A673 (cell line): ENCODE data around the gene UCKL1. TPM values are rescaled to one million over a fixed set of nuclear protein-coding genes. Genes with fewer than 3 reads are reported as not detected.
A peak's percentile ranks its signal among the peaks of the same experiment; 100 is the strongest.

Source experiments
- Bru-seq: library from RNA; stranded (reverse); fragments of 400-500 nt; gene quantifications from one replicate; lab custom pipeline; 2021; lab: Mats Ljungman, UMichigan
- BruChase-seq, 2 experiments: library from RNA; stranded (reverse); fragments of 400-500 nt; gene quantifications; one replicate each; lab custom pipeline; 2021; lab: Mats Ljungman, UMichigan
- BruUV-seq: library from RNA; stranded (reverse); fragments of 400-500 nt; replicated peaks from 2 replicates; lab custom pipeline; 2021; lab: Mats Ljungman, UMichigan
- CTCF ChIA-PET: fragments of 300-600 bp; sonication (Branson Sonifier 250); formaldehyde crosslinking; loops from one replicate; lab custom pipeline; 2022; ENCODE audit warnings: antibody characterized with exemption; lab: Charles Lee
- POLR2A ChIA-PET: fragments of 300-600 bp; sonication (Branson Sonifier 250); formaldehyde crosslinking; loops from one replicate; lab custom pipeline; 2022; ENCODE audit warnings: antibody characterized with exemption; ENCODE audit not compliant: low non-redundant PET; lab: Charles Lee
- DNase-seq: peaks from one replicate; pipeline ENCODE4 v3.0.0-alpha.2; 2015; ENCODE audit warnings: low spot score
- H3K27ac ChIP-seq: fragments of 200-600 bp; sonication (generic); 2 replicates; pipeline ENCODE4 v1.5.1; 2016; ENCODE audit warnings: mixed run types, low read depth, mild to moderate bottlenecking, mixed read lengths, antibody characterized with exemption, low read length; ENCODE audit not compliant: poor library complexity, severe bottlenecking
- H3K27me3 ChIP-seq: fragments of 200-600 bp; sonication (generic); replicated peaks from 2 replicates; pipeline ENCODE4 v1.6.1; 2017; ENCODE audit warnings: mixed run types, low read depth, mild to moderate bottlenecking, mixed read lengths, antibody characterized with exemption, low read length; ENCODE audit not compliant: insufficient read depth, poor library complexity
- H3K36me3 ChIP-seq: fragments of 200-600 bp; sonication (generic); 2 replicates; pipeline ENCODE4 v1.6.1; 2016; ENCODE audit warnings: mixed run types, mild to moderate bottlenecking, mixed read lengths, antibody characterized with exemption, low read length; ENCODE audit not compliant: insufficient read depth, poor library complexity, severe bottlenecking
- H3K4me1 ChIP-seq: fragments of 200-600 bp; sonication (generic); 2 replicates; pipeline ENCODE4 v1.6.1; 2017; ENCODE audit warnings: mixed run types, mild to moderate bottlenecking, mixed read lengths, antibody characterized with exemption, low read length; ENCODE audit not compliant: insufficient read depth, poor library complexity, severe bottlenecking
- H3K4me3 ChIP-seq: fragments of 200-600 bp; sonication (generic); 2 replicates; pipeline ENCODE4 v1.5.1; 2016; ENCODE audit warnings: low read depth, mixed run types, mild to moderate bottlenecking, mixed read lengths, low read length; ENCODE audit not compliant: poor library complexity, severe bottlenecking
- H3K9me3 ChIP-seq: fragments of 200-600 bp; sonication (generic); 2 replicates; pipeline ENCODE4 v1.6.1; 2016; ENCODE audit warnings: mixed run types, low read depth, mild to moderate bottlenecking, mixed read lengths, antibody characterized with exemption, low read length; ENCODE audit not compliant: poor library complexity, severe bottlenecking
- EZH2 ChIP-seq: fragments of 200-600 bp; sonication (generic); IDR thresholded peaks from 2 replicates; pipeline ENCODE4 v1.6.1; 2017; ENCODE audit warnings: borderline replicate concordance, low read depth, mild to moderate bottlenecking, mixed read lengths, antibody characterized with exemption, low read length; ENCODE audit not compliant: poor library complexity, severe bottlenecking
- intact Hi-C: fragments of 100-400 bp; cut with micrococcal nuclease; formaldehyde crosslinking; loops from one replicate; pipeline ENCODE4 v1.10.0; 2022; ENCODE audit not compliant: unreplicated experiment
- long read RNA-seq: library from polyadenylated mRNA; stranded (forward); transcript quantifications from one replicate; pipeline ENCODE4 v2.0.0, GENCODE V29; 2022
- total RNA-seq: library from RNA; stranded (reverse); gene quantifications from 2 replicates; pipeline ENCODE4 v1.2.3, GENCODE V29; 2021
- TF ChIP-seq, protein P1 (sequence below): fragments of 300-800, 200-600 bp; sonication (generic); conservative IDR thresholded peaks from 2 replicates; pipeline ENCODE4 v1.5.1; 2017; ENCODE audit warnings: low read depth, mild to moderate bottlenecking, antibody characterized with exemption, low read length, moderate library complexity, mixed read lengths

The UCKL1 gene
- 48.1 and 53.3 TPM in 2 replicates for total RNA-seq
- Bru-seq, nascent RNA, result percentile 57 among the genes with signal in this experiment
- percentile 69 among the genes with signal in this experiment for BruChase-seq, experiment 1, labeled RNA remaining after a 2-hour chase
- BruChase-seq, experiment 2, labeled RNA remaining after a 6-hour chase, result percentile 88 among the genes with signal in this experiment
- long read RNA-seq, partial matches to known transcripts, result 14 of 57 reads
- long read RNA-seq, other reads (novel, unspliced or antisense), result 43 of 57 reads

DNA sequence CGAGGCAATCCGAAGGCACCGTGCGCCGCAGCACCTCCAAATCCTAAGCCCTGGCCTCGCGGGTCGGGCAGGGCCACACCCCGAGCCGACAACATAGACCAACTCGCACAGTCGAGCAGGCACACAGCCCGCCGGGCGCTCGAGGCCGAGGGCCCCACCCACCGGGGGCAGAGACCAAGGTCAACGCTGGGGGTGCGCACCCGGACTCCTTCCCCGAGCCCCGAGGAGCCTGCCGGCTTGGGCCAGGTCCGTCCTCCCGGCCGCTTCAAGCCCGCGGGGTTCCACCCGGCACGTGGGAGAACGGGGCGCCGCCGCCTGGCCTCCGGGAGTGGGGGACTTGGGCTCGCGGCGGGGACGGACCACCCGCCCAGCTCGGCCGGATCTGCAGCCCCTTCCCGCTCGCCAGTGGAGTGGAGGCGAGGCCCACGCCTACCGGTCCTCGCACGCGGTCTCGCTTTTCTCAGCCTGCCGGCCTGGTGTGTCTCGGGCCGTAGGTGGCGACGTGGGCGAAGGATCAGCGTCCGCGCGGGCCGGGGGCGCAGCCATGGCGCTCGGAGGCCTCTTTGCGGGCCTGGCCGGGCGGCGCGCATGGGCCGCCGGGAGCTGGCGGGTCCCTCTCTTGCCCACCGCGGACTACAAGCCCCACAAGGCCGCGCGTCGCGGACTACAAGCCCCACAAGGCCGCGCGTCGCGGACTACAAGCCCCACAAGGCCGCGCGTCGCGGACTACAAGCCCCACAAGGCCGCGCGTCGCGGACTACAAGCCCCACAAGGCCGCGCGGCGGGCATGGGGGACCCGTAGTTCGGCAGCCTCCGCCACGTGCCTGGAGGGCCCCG lies at the start of gene UCKL1:
Gene UCKL1 (minus strand): TSS at position 590 of the 837 bp plus-strand sequence. CDS start 44 bp downstream, at position 546.
- no peak for TF ChIP-seq EZH2
- TF ChIP-seq, protein P1, sequence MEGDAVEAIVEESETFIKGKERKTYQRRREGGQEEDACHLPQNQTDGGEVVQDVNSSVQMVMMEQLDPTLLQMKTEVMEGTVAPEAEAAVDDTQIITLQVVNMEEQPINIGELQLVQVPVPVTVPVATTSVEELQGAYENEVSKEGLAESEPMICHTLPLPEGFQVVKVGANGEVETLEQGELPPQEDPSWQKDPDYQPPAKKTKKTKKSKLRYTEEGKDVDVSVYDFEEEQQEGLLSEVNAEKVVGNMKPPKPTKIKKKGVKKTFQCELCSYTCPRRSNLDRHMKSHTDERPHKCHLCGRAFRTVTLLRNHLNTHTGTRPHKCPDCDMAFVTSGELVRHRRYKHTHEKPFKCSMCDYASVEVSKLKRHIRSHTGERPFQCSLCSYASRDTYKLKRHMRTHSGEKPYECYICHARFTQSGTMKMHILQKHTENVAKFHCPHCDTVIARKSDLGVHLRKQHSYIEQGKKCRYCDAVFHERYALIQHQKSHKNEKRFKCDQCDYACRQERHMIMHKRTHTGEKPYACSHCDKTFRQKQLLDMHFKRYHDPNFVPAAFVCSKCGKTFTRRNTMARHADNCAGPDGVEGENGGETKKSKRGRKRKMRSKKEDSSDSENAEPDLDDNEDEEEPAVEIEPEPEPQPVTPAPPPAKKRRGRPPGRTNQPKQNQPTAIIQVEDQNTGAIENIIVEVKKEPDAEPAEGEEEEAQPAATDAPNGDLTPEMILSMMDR, result 0 out of 2 replicates have a peak, but pooled peaks have one; percentile 3
- peak within 1 kb of the TSS; percentile 87 for H3K4me3 ChIP-seq
- CTCF ChIA-PET, result no interaction called here
- peak within 1 kb of the TSS; percentile 93 for H3K27ac ChIP-seq
- H3K27me3 ChIP-seq, result no peaks in the 10 kb centered on the region
- peak; percentile 94 for DNase-seq
- peaks cover 19% of the 10 kb centered on the region for H3K4me1 ChIP-seq
- BruUV-seq, result no TSS peak
- POLR2A ChIA-PET, result no interaction called here
- intact Hi-C loops, result no loop called here
- H3K9me3 ChIP-seq, result no peaks in the 10 kb centered on the region
- no peaks in the 10 kb centered on the region for H3K36me3 ChIP-seq

DNA sequence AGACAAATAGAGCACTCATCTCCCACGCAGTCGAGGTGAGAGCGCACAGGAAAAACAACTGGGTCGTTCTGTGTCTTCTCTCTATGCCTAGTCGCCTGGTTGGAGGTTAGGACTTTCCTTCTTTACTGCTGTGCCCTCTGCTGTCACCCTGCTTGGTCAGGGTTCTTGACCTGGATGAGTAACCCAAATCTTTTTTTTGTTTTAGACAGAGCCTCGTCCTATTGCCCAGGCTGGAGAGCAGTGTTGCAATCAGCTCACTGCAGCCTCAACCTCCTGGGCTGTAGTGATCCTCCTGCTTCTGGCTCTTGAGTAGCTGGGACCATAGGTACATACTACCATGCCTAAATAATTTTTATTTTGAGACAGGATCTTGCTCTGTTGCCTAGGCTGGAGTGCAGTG lies 49.2 kb upstream of the UCKL1 start:
- H3K4me3 ChIP-seq, result no peak overlapping the region
- ChIA-PET POLR2A (no interaction called here), CTCF (no interaction called here)
- H3K9me3 ChIP-seq, result no peaks in the 10 kb centered on the region
- TF ChIP-seq, protein P1, result no peak
- no peak for TF ChIP-seq EZH2
- intact Hi-C loops, result no loop called here
- H3K27ac ChIP-seq, result no peak overlapping the region
- DNase-seq, result no peak
- no peaks in the 10 kb centered on the region for H3K4me1 ChIP-seq
- no peaks in the 10 kb centered on the region for H3K27me3 ChIP-seq
- peaks cover 43% of the 10 kb centered on the region for H3K36me3 ChIP-seq
- BruUV-seq, result no TSS peak

DNA sequence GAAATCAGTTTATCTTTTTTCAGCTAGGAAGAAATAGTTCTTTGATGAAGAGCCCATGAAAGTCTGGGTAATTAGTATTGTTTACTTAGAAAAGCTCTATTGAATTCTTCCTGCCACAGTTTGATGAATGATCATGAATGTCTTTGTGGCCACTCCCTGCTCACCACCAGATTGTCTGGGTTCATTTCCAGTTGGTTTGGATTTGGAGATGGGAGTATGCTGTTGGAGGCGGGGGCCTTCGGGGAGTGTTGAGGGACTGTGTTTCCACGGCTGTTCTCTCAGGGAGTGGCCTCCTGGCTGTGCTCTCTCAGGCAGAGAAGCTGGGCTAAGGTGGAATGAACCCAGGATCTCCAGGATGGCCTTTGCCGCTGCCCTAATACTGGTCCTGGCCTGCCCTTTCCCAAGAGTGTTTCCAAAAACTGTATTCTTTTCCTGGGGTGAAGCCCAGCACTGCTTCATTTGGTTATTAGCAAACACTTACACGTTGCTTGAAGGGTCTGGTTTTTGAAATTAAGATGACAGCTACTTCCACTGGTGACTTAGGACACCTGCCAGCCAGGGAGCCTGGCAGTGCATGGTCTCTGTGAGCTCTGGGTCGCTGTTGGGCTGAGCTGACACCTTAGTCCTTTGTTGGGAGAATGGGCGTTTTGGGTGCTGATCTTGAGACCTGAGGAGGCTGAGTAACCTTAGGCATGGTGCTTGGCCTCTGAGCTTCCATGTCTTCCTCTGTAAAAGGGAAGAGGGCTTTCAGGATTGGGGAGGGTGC lies 47.9 kb upstream of the UCKL1 start:
- no peak for TF ChIP-seq EZH2
- TF ChIP-seq, protein P1, result no peak
- ChIA-PET POLR2A (no interaction called here), CTCF (no interaction called here)
- Histone ChIP-seq H3K36me3 (peaks cover 50% of the 10 kb centered on the region), H3K27ac (no peak overlapping the region), H3K4me3 (no peak overlapping the region), H3K4me1 (no peaks in the 10 kb centered on the region), H3K9me3 (no peaks in the 10 kb centered on the region), H3K27me3 (no peaks in the 10 kb centered on the region)
- intact Hi-C loops, result no loop called here
- no TSS peak for BruUV-seq
- no peak for DNase-seq
